Skeletal muscle cell (primary cell): Measurements from ENCODE around the gene ZDHHC8.

ENCODE experiments used
- DNase-seq: peaks from one replicate; pipeline ENCODE4 v3.0.0-alpha.2; 2010; ENCODE audit warnings: low read depth
- H3K4me3 ChIP-seq: 2 replicates; pipeline ENCODE4 v1.5.1; 2011; ENCODE audit warnings: low read depth, mild to moderate bottlenecking, control low read depth, low read length, moderate library complexity

ZDHHC8 gene

GRCh38 chr22:20185750-20186149, 54.1 kb downstream of the ZDHHC8 start:
- H3K4me3 ChIP-seq, result no peak overlapping the region
- DNase-seq, result no peak

GRCh38 chr22:20186183-20186870, 54.7 kb downstream of the ZDHHC8 start:
- no peak for DNase-seq
- H3K4me3 ChIP-seq, result no peak overlapping the region

GRCh38 chr22:20186871-20187546, 55.4 kb downstream of the ZDHHC8 start:
- no peak for DNase-seq
- H3K4me3 ChIP-seq, result no peak overlapping the region

GRCh38 chr22:20187777-20188566, 56.4 kb downstream of the ZDHHC8 start:
- no peak for DNase-seq

GRCh38 chr22:20188567-20188877, 56.9 kb downstream of the ZDHHC8 start:
- DNase-seq, result no peak
- no peak overlapping the region for H3K4me3 ChIP-seq

More at GRCh38 chr22:20187777-20188566, 56.4 kb downstream of the ZDHHC8 start:
- no peak overlapping the region for H3K4me3 ChIP-seq

- DNase-seq, result no peak
- H3K4me3 ChIP-seq, result no peak overlapping the region
These were observed 59.5 kb downstream of the ZDHHC8 start for GRCh38 chr22:20191000-20191515.

- H3K4me3 ChIP-seq, result no peak overlapping the region
- DNase-seq, result no peak
These were observed 60.2 kb downstream of the ZDHHC8 start for GRCh38 chr22:20191803-20192202.

- DNase-seq, result no peak
These were observed 60.8 kb downstream of the ZDHHC8 start for GRCh38 chr22:20192293-20192971.

GRCh38 chr22:20192972-20193760, 61.6 kb downstream of the ZDHHC8 start:
- DNase-seq, result no peak
- no peak overlapping the region for H3K4me3 ChIP-seq

More at GRCh38 chr22:20192293-20192971, 60.8 kb downstream of the ZDHHC8 start:
- H3K4me3 ChIP-seq, result no peak overlapping the region

GRCh38 chr22:20193761-20194494, 62.3 kb downstream of the ZDHHC8 start:
- no peak for DNase-seq
- H3K4me3 ChIP-seq, result no peak overlapping the region

GRCh38 chr22:20194681-20195593, 63.3 kb downstream of the ZDHHC8 start:
- no peak for DNase-seq

GRCh38 chr22:20196094-20196842, 64.7 kb downstream of the ZDHHC8 start:
- DNase-seq, result no peak
- no peak overlapping the region for H3K4me3 ChIP-seq

More at GRCh38 chr22:20194681-20195593, 63.3 kb downstream of the ZDHHC8 start:
- no peak overlapping the region for H3K4me3 ChIP-seq
